Naive thymus-derived CD8-positive, alpha-beta T cell (primary cell): ENCODE results near the gene IYD. TPM values are rescaled to one million over a fixed set of nuclear protein-coding genes. Genes with fewer than 3 reads are reported as not detected.
A peak's percentile ranks its signal among the peaks of the same experiment; 100 is the strongest.

Source experiments
- ATAC-seq, 2 donors: fragments of 150-1000 bp; cut with Tn5 transposase in 1 of 2; sonication (Bioruptor Pico), chemical (Tn5 transposase) in 1 of 2; 1 replicate in 1 of 2; 2 replicates in 1 of 2; pipeline ENCODE4 v1.10.0; 2021; ENCODE audit warnings: mild to moderate bottlenecking in 2 of 2, moderate library complexity in 2 of 2
- POLR2A ChIA-PET: fragments of 350-600 bp; sonication (Branson Sonifier 250); formaldehyde crosslinking; loops from one replicate; lab custom pipeline; 2021; ENCODE audit warnings: antibody characterized with exemption; lab: Charles Lee
- DNase-seq, 10 donors: peaks; one replicate each; pipeline versions ENCODE4 v3.0.0 to v3.0.0-alpha.2; 2020 to 2022
- H3K27ac Mint-ChIP-seq, 10 donors: one replicate each; pipeline ENCODE4 v1.8.0; 2020 to 2022; ENCODE audit warnings: mild to moderate bottlenecking in 10 of 10, mixed read lengths in 10 of 10, moderate library complexity in 4 of 10, inconsistent platforms in 1 of 10
- H3K27me3 Mint-ChIP-seq, 5 donors: one replicate each; pipeline ENCODE4 v1.8.0; 2021 to 2022; ENCODE audit warnings: mixed read lengths in 5 of 5
- H3K36me3 Mint-ChIP-seq, 3 donors: one replicate each; pipeline ENCODE4 v1.8.0; 2020 to 2022; ENCODE audit warnings: mixed read lengths in 3 of 3, mild to moderate bottlenecking in 2 of 3, inconsistent platforms in 1 of 3
- H3K4me1 Mint-ChIP-seq, 4 donors: one replicate each; pipeline ENCODE4 v1.8.0; 2021 to 2022; ENCODE audit warnings: mixed read lengths in 4 of 4
- H3K4me3 Mint-ChIP-seq, 10 donors: one replicate each; pipeline ENCODE4 v1.8.0; 2020 to 2022; ENCODE audit warnings: mild to moderate bottlenecking in 10 of 10, mixed read lengths in 10 of 10, moderate library complexity in 6 of 10, inconsistent platforms in 1 of 10
- H3K9me3 Mint-ChIP-seq, 9 donors: one replicate each; pipeline ENCODE4 v1.8.0; 2020 to 2022; ENCODE audit warnings: mixed read lengths in 9 of 9, mild to moderate bottlenecking in 3 of 9, inconsistent platforms in 1 of 9, moderate library complexity in 1 of 9
- polyA plus RNA-seq, 3 donors: library from polyadenylated mRNA; unstranded; fragments of 300-500 nt; fragmentation: Illumina TruSeq; gene quantifications; one replicate each; pipeline ENCODE4 v1.2.3, GENCODE V29; 2021
- total RNA-seq, 8 experiments: library from RNA in 2 of 8; stranded (reverse) in 2 of 8; gene quantifications; one replicate each; pipeline ENCODE4 v1.2.3 and lab custom pipeline; 2021 to 2026

Gene IYD
- total and polyA plus RNA-seq, 5 experiments from 2014 or later: not detected

- Mint-ChIP-seq H3K27ac (no peak overlapping the region), H3K9me3 (no peaks in the 10 kb centered on the region), H3K36me3 (no peaks in the 10 kb centered on the region), H3K4me3 (no peak overlapping the region), H3K4me1 (no peaks in the 10 kb centered on the region), H3K27me3 (peaks cover 10 to 32% (median 19%) of the 10 kb centered on the region in 5 donors)
- DNase-seq (no peak), ATAC-seq (no peak)
- POLR2A ChIA-PET: no interaction called here
Observed at GRCh38 chr6:150391414-150391813, 22.6 kb downstream of the IYD start.

- Mint-ChIP-seq H3K27me3 (peaks cover 10 to 32% (median 19%) of the 10 kb centered on the region in 5 donors), H3K4me3 (no peak overlapping the region), H3K4me1 (no peaks in the 10 kb centered on the region), H3K27ac (no peak overlapping the region), H3K36me3 (no peaks in the 10 kb centered on the region), H3K9me3 (no peaks in the 10 kb centered on the region)
- POLR2A ChIA-PET: no interaction called here
- DNase-seq (no peak), ATAC-seq (no peak)
Observed at GRCh38 chr6:150391890-150392289, 23.1 kb downstream of the IYD start.

- no peak overlapping the region for H3K4me3 Mint-ChIP-seq
- no peaks in the 10 kb centered on the region for H3K4me1 Mint-ChIP-seq
- no peak overlapping the region for H3K27ac Mint-ChIP-seq
- POLR2A ChIA-PET: no interaction called here
- no peaks in the 10 kb centered on the region for H3K36me3 Mint-ChIP-seq
- DNase-seq (no peak), ATAC-seq (no peak)
- peaks cover 9 to 32% (median 17%) of the 10 kb centered on the region in 5 donors for H3K27me3 Mint-ChIP-seq
- no peaks in the 10 kb centered on the region for H3K9me3 Mint-ChIP-seq
Observed at GRCh38 chr6:150392452-150393220, 23.8 kb downstream of the IYD start.

- no peak for ATAC-seq
- Mint-ChIP-seq H3K9me3 (no peaks in the 10 kb centered on the region), H3K27me3 (peaks cover 6 to 16% (median 14%) of the 10 kb centered on the region in 5 donors), H3K4me1 (no peaks in the 10 kb centered on the region), H3K4me3 (no peak overlapping the region), H3K27ac (no peak overlapping the region), H3K36me3 (no peaks in the 10 kb centered on the region)
- DNase-seq: no peak
- POLR2A ChIA-PET: no interaction called here
Observed at GRCh38 chr6:150394053-150394898, 25.5 kb downstream of the IYD start.

GRCh38 chr6:150394899-150395295 is 26.1 kb downstream of the IYD start:
- no peak for ATAC-seq
- no peaks in the 10 kb centered on the region for H3K36me3 Mint-ChIP-seq
- H3K27me3 Mint-ChIP-seq: peaks cover 5 to 14% (median 9%) of the 10 kb centered on the region in 5 donors
- no peak for DNase-seq
- H3K4me3 Mint-ChIP-seq: no peak overlapping the region
- H3K9me3 Mint-ChIP-seq: no peaks in the 10 kb centered on the region
- H3K27ac Mint-ChIP-seq: no peak overlapping the region
- H3K4me1 Mint-ChIP-seq: no peaks in the 10 kb centered on the region
- POLR2A ChIA-PET: no interaction called here

GRCh38 chr6:150395388-150396009 is 26.7 kb downstream of the IYD start:
- H3K36me3 Mint-ChIP-seq: no peaks in the 10 kb centered on the region
- peak; percentile 39 to 55 for ATAC-seq
- H3K4me3 Mint-ChIP-seq: no peak overlapping the region
- peaks cover 5 to 12% (median 10%) of the 10 kb centered on the region in 5 donors for H3K27me3 Mint-ChIP-seq
- DNase-seq: peak in 4 of 10 donors; percentile 8 to 38 (median 23)
- POLR2A ChIA-PET: no interaction called here
- H3K27ac Mint-ChIP-seq: no peak overlapping the region
- no peaks in the 10 kb centered on the region for H3K4me1 Mint-ChIP-seq
- no peaks in the 10 kb centered on the region for H3K9me3 Mint-ChIP-seq

GRCh38 chr6:150403458-150404246 is 34.8 kb downstream of the IYD start:
- no peak for DNase-seq
- H3K9me3 Mint-ChIP-seq: peaks cover 0 to 20% (median 6%) of the 10 kb centered on the region in 9 donors
- H3K4me1 Mint-ChIP-seq: no peaks in the 10 kb centered on the region
- H3K27me3 Mint-ChIP-seq: peaks cover 24 to 50% (median 31%) of the 10 kb centered on the region in 5 donors
- POLR2A ChIA-PET: no interaction called here
- H3K27ac Mint-ChIP-seq: no peak overlapping the region
- no peak for ATAC-seq
- H3K36me3 Mint-ChIP-seq: peaks cover 0 to 8% (median 0%) of the 10 kb centered on the region in 3 donors
- no peak overlapping the region for H3K4me3 Mint-ChIP-seq

- Mint-ChIP-seq H3K27me3 (peaks cover 24 to 56% (median 30%) of the 10 kb centered on the region in 5 donors), H3K36me3 (peaks cover 0 to 8% (median 0%) of the 10 kb centered on the region in 3 donors), H3K27ac (no peak overlapping the region), H3K4me3 (no peak overlapping the region), H3K9me3 (peaks cover 0 to 20% (median 6%) of the 10 kb centered on the region in 9 donors), H3K4me1 (peaks cover 0 to 4% (median 0%) of the 10 kb centered on the region in 4 donors)
- ATAC-seq: no peak
- DNase-seq: no peak
- POLR2A ChIA-PET: no interaction called here
Observed at GRCh38 chr6:150406948-150407347, 38.1 kb downstream of the IYD start.

- Mint-ChIP-seq H3K9me3 (peaks cover 0 to 20% (median 6%) of the 10 kb centered on the region in 9 donors), H3K27me3 (peaks cover 24 to 47% (median 33%) of the 10 kb centered on the region in 5 donors)
Observed at GRCh38 chr6:150408842-150409241, 40.0 kb downstream of the IYD start.

GRCh38 chr6:150409576-150410066 is 40.8 kb downstream of the IYD start:
- ATAC-seq (no peak), DNase-seq (peak in 2 of 10 donors; percentile 20 to 66)
- Mint-ChIP-seq H3K27ac (no peak overlapping the region), H3K27me3 (peaks cover 28 to 53% (median 36%) of the 10 kb centered on the region in 5 donors), H3K9me3 (peaks cover 0 to 19% (median 6%) of the 10 kb centered on the region in 9 donors), H3K36me3 (peaks cover 0 to 8% (median 0%) of the 10 kb centered on the region in 3 donors), H3K4me1 (peaks cover 0 to 4% (median 0%) of the 10 kb centered on the region in 4 donors), H3K4me3 (no peak overlapping the region)
- POLR2A ChIA-PET: no interaction called here

More at GRCh38 chr6:150408842-150409241, 40.0 kb downstream of the IYD start:
- Mint-ChIP-seq H3K36me3 (peaks cover 0 to 8% (median 0%) of the 10 kb centered on the region in 3 donors), H3K4me3 (no peak overlapping the region), H3K27ac (no peak overlapping the region), H3K4me1 (peaks cover 0 to 4% (median 0%) of the 10 kb centered on the region in 4 donors)
- POLR2A ChIA-PET: no interaction called here
- ATAC-seq: no peak
- no peak for DNase-seq

- ATAC-seq: no peak
- peaks cover 28 to 59% (median 42%) of the 10 kb centered on the region in 5 donors for H3K27me3 Mint-ChIP-seq
- H3K4me1 Mint-ChIP-seq: peaks cover 0 to 4% (median 0%) of the 10 kb centered on the region in 4 donors
- no peak for DNase-seq
- peaks cover 0 to 11% (median 2%) of the 10 kb centered on the region in 9 donors for H3K9me3 Mint-ChIP-seq
- POLR2A ChIA-PET: no interaction called here
- H3K36me3 Mint-ChIP-seq: peaks cover 0 to under 1% (median 0%) of the 10 kb centered on the region in 3 donors
- H3K4me3 Mint-ChIP-seq: no peak overlapping the region
- H3K27ac Mint-ChIP-seq: no peak overlapping the region
Observed at GRCh38 chr6:150410399-150410798, 41.6 kb downstream of the IYD start.

GRCh38 chr6:150410906-150411305 is 42.1 kb downstream of the IYD start:
- H3K27me3 Mint-ChIP-seq: peaks cover 28 to 60% (median 46%) of the 10 kb centered on the region in 5 donors
- H3K36me3 Mint-ChIP-seq: no peaks in the 10 kb centered on the region
- DNase-seq: no peak
- POLR2A ChIA-PET: no interaction called here
- no peak overlapping the region for H3K27ac Mint-ChIP-seq
- peaks cover 0 to 6% (median 2%) of the 10 kb centered on the region in 9 donors for H3K9me3 Mint-ChIP-seq
- ATAC-seq: no peak
- peaks cover 0 to 4% (median 0%) of the 10 kb centered on the region in 4 donors for H3K4me1 Mint-ChIP-seq
- H3K4me3 Mint-ChIP-seq: no peak overlapping the region
